ENCODE measurements around the gene TAF11L2. TPM values are rescaled to one million over a fixed set of nuclear protein-coding genes. Genes with fewer than 3 reads are reported as not detected.
"Not testable (repeated sequence)": the region's sequence is repeated elsewhere in the genome, so short reads cannot be mapped to it uniquely, and the experiment has no call there.

Gene TAF11L2
- total RNA-seq (not detected), polyA plus RNA-seq (not detected)
- long read RNA-seq, donor 1: 0 reads
- long read RNA-seq, donor 2: 0 reads

- H3K27ac ChIP-seq (ENCODE audit: low read depth in 1 of 2, low read length in 2 of 2); H3K4me1 ChIP-seq (ENCODE audit: control insufficient read depth in 1 of 2, insufficient read depth in 2 of 2, low read length in 2 of 2); H3K27me3 ChIP-seq (ENCODE audit: control insufficient read depth in 1 of 2, insufficient read depth in 2 of 2, low read length in 1 of 2); H3K9me3 ChIP-seq (ENCODE audit: control insufficient read depth, low read length); H3K4me3 ChIP-seq (ENCODE audit: low read length in 2 of 2); H3K36me3 ChIP-seq (ENCODE audit: control insufficient read depth in 1 of 2, insufficient read depth in 2 of 2, low read length in 1 of 2); ATAC-seq (ENCODE audit: low FRiP score); intact Hi-C loops (cut with DNase I); DNase-seq: not testable (repeated sequence)
- 90 to 92% methylated on average over 8 of the region's 8 CpGs for WGBS, 2 donors
Observed at GRCh38 chr5:17497931-17498330, at the start of gene TAF11L2. TSS of gene TAF11L2 (plus strand) at chr5:17498231.

GRCh38 chr5:17448877-17449276 is 49.2 kb upstream of the TAF11L2 start:
- Histone ChIP-seq H3K27ac (ENCODE audit: low read depth in 1 of 2, low read length in 2 of 2) (no peak overlapping the region), H3K4me3 (ENCODE audit: low read length in 2 of 2) (no peak overlapping the region), H3K9me3 (ENCODE audit: control insufficient read depth, low read length) (no peaks in the 10 kb centered on the region), H3K27me3 (ENCODE audit: control insufficient read depth in 1 of 2, insufficient read depth in 2 of 2, low read length in 1 of 2) (no peaks in the 10 kb centered on the region), H3K36me3 (ENCODE audit: control insufficient read depth in 1 of 2, insufficient read depth in 2 of 2, low read length in 1 of 2) (no peaks in the 10 kb centered on the region), H3K4me1 (ENCODE audit: control insufficient read depth in 1 of 2, insufficient read depth in 2 of 2, low read length in 2 of 2) (no peaks in the 10 kb centered on the region)
- DNase-seq: no peak
- 91 to 92% methylated on average over 3 of the region's 3 CpGs for WGBS, 2 donors
- intact Hi-C loops (cut with DNase I): no loop called here
- ATAC-seq (ENCODE audit: low FRiP score): no peak

- ATAC-seq (ENCODE audit: low FRiP score): no peak
- WGBS, 2 donors: 43 to 44% methylated on average over 4 of the region's 4 CpGs
- Histone ChIP-seq H3K36me3 (ENCODE audit: control insufficient read depth in 1 of 2, insufficient read depth in 2 of 2, low read length in 1 of 2) (no peaks in the 10 kb centered on the region), H3K27me3 (ENCODE audit: control insufficient read depth in 1 of 2, insufficient read depth in 2 of 2, low read length in 1 of 2) (peaks cover 0 to 4% of the 10 kb centered on the region in 2 donors), H3K27ac (ENCODE audit: low read depth in 1 of 2, low read length in 2 of 2) (no peak overlapping the region), H3K4me1 (ENCODE audit: control insufficient read depth in 1 of 2, insufficient read depth in 2 of 2, low read length in 2 of 2) (no peaks in the 10 kb centered on the region), H3K4me3 (ENCODE audit: low read length in 2 of 2) (no peak overlapping the region), H3K9me3 (ENCODE audit: control insufficient read depth, low read length) (peaks cover 2% of the 10 kb centered on the region)
- no peak for DNase-seq
- intact Hi-C loops (cut with DNase I): no loop called here
Observed at GRCh38 chr5:17452936-17453335, 45.1 kb upstream of the TAF11L2 start.

- 27 to 32% methylated on average over 3 of the region's 3 CpGs for WGBS, 2 donors
- H3K36me3 ChIP-seq (ENCODE audit: control insufficient read depth in 1 of 2, insufficient read depth in 2 of 2, low read length in 1 of 2): no peaks in the 10 kb centered on the region
- no peak overlapping the region for H3K4me3 ChIP-seq (ENCODE audit: low read length in 2 of 2)
- no peak overlapping the region for H3K27ac ChIP-seq (ENCODE audit: low read depth in 1 of 2, low read length in 2 of 2)
- intact Hi-C loops (cut with DNase I): no loop called here
- DNase-seq (no peak), ATAC-seq (ENCODE audit: low FRiP score) (no peak)
- H3K4me1 ChIP-seq (ENCODE audit: control insufficient read depth in 1 of 2, insufficient read depth in 2 of 2, low read length in 2 of 2): no peaks in the 10 kb centered on the region
- H3K27me3 ChIP-seq (ENCODE audit: control insufficient read depth in 1 of 2, insufficient read depth in 2 of 2, low read length in 1 of 2): peaks cover 0 to 4% of the 10 kb centered on the region in 2 donors
- peaks cover 2% of the 10 kb centered on the region for H3K9me3 ChIP-seq (ENCODE audit: control insufficient read depth, low read length)
Observed at GRCh38 chr5:17455942-17456341, 42.1 kb upstream of the TAF11L2 start.

GRCh38 chr5:17461793-17462192 is 36.2 kb upstream of the TAF11L2 start:
- Histone ChIP-seq H3K9me3 (ENCODE audit: control insufficient read depth, low read length) (peaks cover 2% of the 10 kb centered on the region), H3K27ac (ENCODE audit: low read depth in 1 of 2, low read length in 2 of 2) (no peak overlapping the region), H3K27me3 (ENCODE audit: control insufficient read depth in 1 of 2, insufficient read depth in 2 of 2, low read length in 1 of 2) (no peaks in the 10 kb centered on the region), H3K36me3 (ENCODE audit: control insufficient read depth in 1 of 2, insufficient read depth in 2 of 2, low read length in 1 of 2) (no peaks in the 10 kb centered on the region), H3K4me1 (ENCODE audit: control insufficient read depth in 1 of 2, insufficient read depth in 2 of 2, low read length in 2 of 2) (no peaks in the 10 kb centered on the region), H3K4me3 (ENCODE audit: low read length in 2 of 2) (no peak overlapping the region)
- ATAC-seq (ENCODE audit: low FRiP score) (no peak), DNase-seq (no peak)
- intact Hi-C loops (cut with DNase I): no loop called here
- 95 to 96% methylated on average over 6 of the region's 6 CpGs for WGBS, 2 donors

- H3K4me3 ChIP-seq (ENCODE audit: low read length in 2 of 2): no peak overlapping the region
- intact Hi-C loops (cut with DNase I): no loop called here
- WGBS, 2 donors: 74% methylated on average over 5 of the region's 5 CpGs
- no peak overlapping the region for H3K27ac ChIP-seq (ENCODE audit: low read depth in 1 of 2, low read length in 2 of 2)
- DNase-seq (no peak), ATAC-seq (ENCODE audit: low FRiP score) (no peak)
- peaks cover 3% of the 10 kb centered on the region for H3K9me3 ChIP-seq (ENCODE audit: control insufficient read depth, low read length)
- H3K27me3 ChIP-seq (ENCODE audit: control insufficient read depth in 1 of 2, insufficient read depth in 2 of 2, low read length in 1 of 2): no peaks in the 10 kb centered on the region
- no peaks in the 10 kb centered on the region for H3K4me1 ChIP-seq (ENCODE audit: control insufficient read depth in 1 of 2, insufficient read depth in 2 of 2, low read length in 2 of 2)
- no peaks in the 10 kb centered on the region for H3K36me3 ChIP-seq (ENCODE audit: control insufficient read depth in 1 of 2, insufficient read depth in 2 of 2, low read length in 1 of 2)
Observed at GRCh38 chr5:17463653-17464052, 34.4 kb upstream of the TAF11L2 start.

GRCh38 chr5:17470064-17470463 is 28.0 kb upstream of the TAF11L2 start:
- Histone ChIP-seq H3K36me3 (ENCODE audit: control insufficient read depth in 1 of 2, insufficient read depth in 2 of 2, low read length in 1 of 2) (no peaks in the 10 kb centered on the region), H3K9me3 (ENCODE audit: control insufficient read depth, low read length) (peaks cover 3% of the 10 kb centered on the region), H3K27ac (ENCODE audit: low read depth in 1 of 2, low read length in 2 of 2) (no peak overlapping the region), H3K27me3 (ENCODE audit: control insufficient read depth in 1 of 2, insufficient read depth in 2 of 2, low read length in 1 of 2) (no peaks in the 10 kb centered on the region), H3K4me3 (ENCODE audit: low read length in 2 of 2) (no peak overlapping the region), H3K4me1 (ENCODE audit: control insufficient read depth in 1 of 2, insufficient read depth in 2 of 2, low read length in 2 of 2) (no peaks in the 10 kb centered on the region)
- ATAC-seq (ENCODE audit: low FRiP score): no peak
- DNase-seq: no peak
- intact Hi-C loops (cut with DNase I): no loop called here

- ATAC-seq (ENCODE audit: low FRiP score); H3K4me1 ChIP-seq (ENCODE audit: control insufficient read depth in 1 of 2, insufficient read depth in 2 of 2, low read length in 2 of 2); DNase-seq; intact Hi-C loops (cut with DNase I); H3K27me3 ChIP-seq (ENCODE audit: control insufficient read depth in 1 of 2, insufficient read depth in 2 of 2, low read length in 1 of 2); H3K9me3 ChIP-seq (ENCODE audit: control insufficient read depth, low read length); H3K36me3 ChIP-seq (ENCODE audit: control insufficient read depth in 1 of 2, insufficient read depth in 2 of 2, low read length in 1 of 2); H3K4me3 ChIP-seq (ENCODE audit: low read length in 2 of 2); H3K27ac ChIP-seq (ENCODE audit: low read depth in 1 of 2, low read length in 2 of 2): not testable (repeated sequence)
Observed at GRCh38 chr5:17475064-17475463, 23.0 kb upstream of the TAF11L2 start.

- no peak for ATAC-seq (ENCODE audit: low FRiP score)
- 85 to 88% methylated on average over 3 of the region's 3 CpGs for WGBS, 2 donors
- Histone ChIP-seq H3K9me3 (ENCODE audit: control insufficient read depth, low read length) (no peaks in the 10 kb centered on the region), H3K27ac (ENCODE audit: low read depth in 1 of 2, low read length in 2 of 2) (no peak overlapping the region), H3K4me3 (ENCODE audit: low read length in 2 of 2) (no peak overlapping the region), H3K27me3 (ENCODE audit: control insufficient read depth in 1 of 2, insufficient read depth in 2 of 2, low read length in 1 of 2) (no peaks in the 10 kb centered on the region), H3K36me3 (ENCODE audit: control insufficient read depth in 1 of 2, insufficient read depth in 2 of 2, low read length in 1 of 2) (no peaks in the 10 kb centered on the region), H3K4me1 (ENCODE audit: control insufficient read depth in 1 of 2, insufficient read depth in 2 of 2, low read length in 2 of 2) (no peaks in the 10 kb centered on the region)
- DNase-seq: no peak
- intact Hi-C loops (cut with DNase I): no loop called here
Observed at GRCh38 chr5:17477043-17477442, 21.0 kb upstream of the TAF11L2 start.
